Retinal pigment epithelial cell (primary cell): ENCODE measurements around the gene DSCAML1.
"Not testable (repeated sequence)": the region's sequence is repeated elsewhere in the genome, so short reads cannot be mapped to it uniquely, and the experiment has no call there.

ENCODE experiments used
- DNase-seq: peaks from one replicate; pipeline ENCODE4 v3.0.0-alpha.2; 2010; ENCODE audit warnings: low read depth
- H3K4me3 ChIP-seq: 2 replicates; pipeline ENCODE4 v1.5.1; 2011; ENCODE audit warnings: mild to moderate bottlenecking, low read length, control low read depth, moderate library complexity
- TF ChIP-seq, protein P1 (sequence below): conservative IDR thresholded peaks from 2 replicates; pipeline ENCODE4 v1.5.1; 2011; ENCODE audit warnings: low read depth, low read length, control low read depth, inconsistent platforms

DSCAML1 gene

DNA sequence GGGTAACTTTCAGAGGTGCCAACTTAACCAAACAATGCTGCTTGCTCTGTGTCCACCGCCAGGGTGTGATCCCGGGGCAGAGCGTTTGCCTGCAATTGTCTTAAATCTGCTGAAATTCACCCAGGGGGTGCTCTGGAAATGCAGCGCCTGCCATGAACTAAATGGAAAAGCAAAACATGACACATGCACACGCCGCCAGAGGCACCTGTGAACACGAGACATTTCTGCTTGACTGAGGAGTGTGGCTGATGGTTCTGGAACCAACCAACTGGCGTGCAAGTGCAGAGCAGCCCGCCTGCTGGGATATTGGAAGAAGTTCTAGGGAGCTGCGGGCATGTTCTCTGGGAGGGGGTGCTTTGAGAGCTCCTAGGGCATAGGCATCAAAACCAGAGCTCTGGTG is 30.4 kb downstream of the DSCAML1 start:
- no peak for DNase-seq
- TF ChIP-seq, protein P1, sequence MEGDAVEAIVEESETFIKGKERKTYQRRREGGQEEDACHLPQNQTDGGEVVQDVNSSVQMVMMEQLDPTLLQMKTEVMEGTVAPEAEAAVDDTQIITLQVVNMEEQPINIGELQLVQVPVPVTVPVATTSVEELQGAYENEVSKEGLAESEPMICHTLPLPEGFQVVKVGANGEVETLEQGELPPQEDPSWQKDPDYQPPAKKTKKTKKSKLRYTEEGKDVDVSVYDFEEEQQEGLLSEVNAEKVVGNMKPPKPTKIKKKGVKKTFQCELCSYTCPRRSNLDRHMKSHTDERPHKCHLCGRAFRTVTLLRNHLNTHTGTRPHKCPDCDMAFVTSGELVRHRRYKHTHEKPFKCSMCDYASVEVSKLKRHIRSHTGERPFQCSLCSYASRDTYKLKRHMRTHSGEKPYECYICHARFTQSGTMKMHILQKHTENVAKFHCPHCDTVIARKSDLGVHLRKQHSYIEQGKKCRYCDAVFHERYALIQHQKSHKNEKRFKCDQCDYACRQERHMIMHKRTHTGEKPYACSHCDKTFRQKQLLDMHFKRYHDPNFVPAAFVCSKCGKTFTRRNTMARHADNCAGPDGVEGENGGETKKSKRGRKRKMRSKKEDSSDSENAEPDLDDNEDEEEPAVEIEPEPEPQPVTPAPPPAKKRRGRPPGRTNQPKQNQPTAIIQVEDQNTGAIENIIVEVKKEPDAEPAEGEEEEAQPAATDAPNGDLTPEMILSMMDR, result no peak
- H3K4me3 ChIP-seq, result no peak overlapping the region

DNA sequence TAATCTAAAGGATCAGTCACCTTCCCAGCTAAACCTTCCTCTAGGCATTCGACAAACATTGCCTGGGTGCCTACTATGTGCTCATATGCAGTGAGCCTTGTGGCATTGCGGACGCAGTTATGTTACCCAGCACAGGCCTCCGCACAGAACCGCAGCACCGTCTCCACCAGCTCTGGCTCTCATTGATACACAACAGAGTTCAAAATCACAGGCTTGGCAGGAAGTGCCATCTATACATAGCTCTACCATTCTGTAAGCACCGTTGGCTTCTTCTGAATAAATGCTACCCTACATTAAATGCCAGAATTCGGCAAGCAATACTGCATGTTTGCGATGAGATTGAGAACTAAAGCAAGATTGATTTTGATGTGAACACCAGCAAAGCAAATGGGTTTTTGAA is 31.0 kb downstream of the DSCAML1 start:
- no peak overlapping the region for H3K4me3 ChIP-seq
- DNase-seq, result no peak
- TF ChIP-seq, protein P1, result no peak

- H3K4me3 ChIP-seq, result no peak overlapping the region
- DNase-seq, result no peak
- TF ChIP-seq, protein P1, result no peak
Observed at GRCh38 chr11:117765068-117765467, 31.9 kb downstream of the DSCAML1 start.

DNA sequence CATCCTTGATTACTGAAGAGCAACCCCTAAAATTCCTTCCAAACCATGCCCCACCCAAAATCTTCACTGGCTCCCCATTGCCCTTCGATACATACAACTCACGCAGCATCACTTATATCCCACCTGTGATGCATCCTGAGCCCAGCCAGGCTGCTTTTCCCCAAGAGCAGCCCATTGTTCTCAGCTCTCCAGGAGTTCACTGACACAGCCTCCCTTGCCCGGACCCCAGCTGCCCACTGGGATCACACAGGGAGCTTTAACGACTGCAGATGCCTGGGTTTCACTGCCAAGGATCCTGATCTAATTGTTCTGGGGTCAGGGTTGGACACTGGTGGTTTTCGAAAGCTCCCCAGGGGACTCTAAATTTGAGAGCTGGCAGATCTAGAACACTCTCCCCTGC is 33.6 kb downstream of the DSCAML1 start:
- not testable (repeated sequence) for DNase-seq

GRCh38 chr11:117761993-117762392 is 35.0 kb downstream of the DSCAML1 start:
- DNase-seq, result no peak

More for the DNA sequence above, 33.6 kb downstream of the DSCAML1 start:
- not testable (repeated sequence) for H3K4me3 ChIP-seq

DNA sequence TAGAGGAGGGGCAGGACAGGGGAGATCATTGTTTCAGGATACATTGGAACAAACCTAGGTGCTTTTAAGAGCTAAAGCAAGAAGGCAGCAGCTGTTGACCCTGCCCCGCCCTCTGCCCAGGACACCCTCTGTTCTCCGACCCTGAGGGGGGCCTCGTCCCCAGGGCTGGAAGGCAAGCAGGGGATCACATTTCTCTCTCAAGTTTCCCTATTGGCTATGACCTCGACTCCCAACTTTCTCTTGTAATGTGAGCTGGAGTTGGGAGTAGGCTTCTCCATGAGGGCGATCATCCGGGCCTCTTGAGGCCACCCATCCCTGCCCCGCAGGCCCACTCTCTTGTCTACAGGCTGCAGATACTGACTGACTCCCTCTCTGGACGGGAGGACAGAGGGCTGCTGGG is 37.7 kb downstream of the DSCAML1 start:
- no peak overlapping the region for H3K4me3 ChIP-seq
- no peak for DNase-seq
- TF ChIP-seq, protein P1, result no peak

More at GRCh38 chr11:117761993-117762392, 35.0 kb downstream of the DSCAML1 start:
- H3K4me3 ChIP-seq, result no peak overlapping the region
- TF ChIP-seq, protein P1, result no peak

GRCh38 chr11:117754030-117754429 is 43.0 kb downstream of the DSCAML1 start:
- no peak overlapping the region for H3K4me3 ChIP-seq
- DNase-seq, result no peak
- TF ChIP-seq, protein P1, result no peak
